SK-N-MC (cell line): ENCODE data around the gene PEX5L.

Experiments
- DNase-seq: peaks from one replicate; pipeline ENCODE4 v3.0.0-alpha.2; 2011; ENCODE audit warnings: low read depth, low spot score
- H3K27ac ChIP-seq: fragments of 200-600 bp; sonication (generic); 2 replicates; pipeline ENCODE4 v1.5.1; 2016; ENCODE audit warnings: mixed run types
- H3K36me3 ChIP-seq: fragments of 200-600 bp; sonication (generic); 2 replicates; pipeline ENCODE4 v1.6.1; 2017; ENCODE audit warnings: antibody characterized with exemption, low read length, mixed read lengths; ENCODE audit not compliant: insufficient read depth
- H3K4me3 ChIP-seq: fragments of 200-600 bp; sonication (generic); 2 replicates; pipeline ENCODE4 v1.5.1; 2016
- H3K9ac ChIP-seq: fragments of 200-600 bp; sonication (generic); 2 replicates; pipeline ENCODE4 v1.8.0; 2017; ENCODE audit warnings: mixed run types, mixed read lengths; ENCODE audit not compliant: insufficient read length
- H3K9me3 ChIP-seq: fragments of 200-600 bp; sonication (generic); 2 replicates; pipeline ENCODE4 v1.6.1; 2017; ENCODE audit warnings: low read depth, mild to moderate bottlenecking, antibody characterized with exemption, low read length, moderate library complexity, mixed read lengths
- EZH2 ChIP-seq: fragments of 200-600 bp; sonication (generic); IDR thresholded peaks from one replicate; pipeline ENCODE4 v1.6.1; 2017; ENCODE audit warnings: antibody characterized with exemption
- FOXP2 ChIP-seq: optimal IDR thresholded peaks from 2 replicates; pipeline ENCODE3; 2011; ENCODE audit warnings: mild to moderate bottlenecking, moderate library complexity; ENCODE audit not compliant: insufficient read depth; ENCODE audit errors: extremely low read length, control extremely low read depth
- POLR2AphosphoS5 ChIP-seq: IDR thresholded peaks from 2 replicates; pipeline ENCODE4 v1.6.1; 2012; ENCODE audit warnings: mild to moderate bottlenecking, low read depth, low read length, borderline replicate concordance

Gene PEX5L

DNA sequence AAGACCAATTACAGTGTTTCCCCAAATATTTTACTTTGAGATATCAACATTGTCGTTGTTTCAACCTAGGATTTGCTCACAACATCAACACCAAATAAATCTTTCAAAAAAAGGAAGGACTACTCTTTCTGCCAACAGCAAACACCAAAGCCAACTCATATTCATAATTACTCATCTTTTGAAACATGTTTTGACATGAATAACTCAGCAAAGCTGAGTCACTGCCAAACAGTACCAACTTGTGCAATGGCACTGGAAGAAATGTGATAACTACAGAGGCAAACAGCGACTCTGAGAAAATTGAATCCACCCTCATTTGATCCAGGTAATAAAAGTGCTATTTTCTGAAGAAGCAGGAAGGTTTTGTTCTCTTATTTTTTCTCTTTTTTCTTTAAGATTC, 67.2 kb downstream of the PEX5L start:
- no peaks in the 10 kb centered on the region for H3K36me3 ChIP-seq
- H3K4me3 ChIP-seq: no peak overlapping the region
- H3K9ac ChIP-seq: no peak overlapping the region
- no peaks in the 10 kb centered on the region for H3K9me3 ChIP-seq
- TF ChIP-seq POLR2AphosphoS5 (no peak), FOXP2 (no peak), EZH2 (no peak)
- H3K27ac ChIP-seq: no peak overlapping the region
- no peak for DNase-seq

DNA sequence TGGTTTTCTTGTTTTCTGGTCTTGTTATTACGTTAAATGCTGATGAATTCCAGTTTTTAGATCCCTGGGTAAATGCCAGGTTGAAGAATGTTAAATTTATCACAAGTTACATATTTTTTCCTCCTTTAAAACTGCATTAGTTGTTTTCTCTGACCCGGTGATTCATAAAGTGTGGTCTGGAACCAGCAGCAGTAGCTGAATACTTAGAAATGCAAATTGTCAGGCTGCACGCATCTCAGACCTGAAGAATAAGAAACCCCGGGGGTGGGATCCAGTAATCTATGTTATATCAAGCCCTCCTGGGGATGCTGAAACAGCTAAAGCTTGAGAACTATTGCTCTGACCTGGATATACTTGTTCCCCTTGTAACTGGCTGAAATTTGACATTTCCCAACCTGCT, 69.1 kb downstream of the PEX5L start:
- no peak overlapping the region for H3K9ac ChIP-seq
- H3K27ac ChIP-seq: no peak overlapping the region
- DNase-seq: no peak
- H3K36me3 ChIP-seq: no peaks in the 10 kb centered on the region
- H3K4me3 ChIP-seq: no peak overlapping the region
- TF ChIP-seq POLR2AphosphoS5: no peak
- no peaks in the 10 kb centered on the region for H3K9me3 ChIP-seq

DNA sequence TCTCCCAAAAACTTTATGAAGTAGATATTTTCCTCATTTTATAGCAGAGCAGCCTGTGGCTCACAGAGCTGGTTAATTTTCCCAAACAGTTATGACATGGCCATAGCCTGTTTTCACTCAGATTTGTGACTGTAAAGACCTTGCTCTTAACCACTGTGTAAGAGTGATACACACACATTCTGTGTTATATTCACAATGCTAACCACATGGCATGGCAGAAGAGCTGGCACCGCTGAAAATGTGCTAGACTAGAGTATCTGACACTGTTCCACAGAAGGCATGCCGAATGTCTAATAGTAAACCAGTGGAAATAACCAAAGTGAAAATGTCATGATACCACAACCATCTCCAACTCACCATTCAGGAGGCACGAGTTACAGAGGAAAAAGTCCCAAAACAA, 71.8 kb downstream of the PEX5L start:
- Histone ChIP-seq H3K4me3 (no peak overlapping the region), H3K9ac (no peak overlapping the region), H3K36me3 (no peaks in the 10 kb centered on the region), H3K27ac (no peak overlapping the region), H3K9me3 (no peaks in the 10 kb centered on the region)
- no peak for DNase-seq
- TF ChIP-seq FOXP2: no peak
- TF ChIP-seq POLR2AphosphoS5: no peak
- no peak for TF ChIP-seq EZH2

DNA sequence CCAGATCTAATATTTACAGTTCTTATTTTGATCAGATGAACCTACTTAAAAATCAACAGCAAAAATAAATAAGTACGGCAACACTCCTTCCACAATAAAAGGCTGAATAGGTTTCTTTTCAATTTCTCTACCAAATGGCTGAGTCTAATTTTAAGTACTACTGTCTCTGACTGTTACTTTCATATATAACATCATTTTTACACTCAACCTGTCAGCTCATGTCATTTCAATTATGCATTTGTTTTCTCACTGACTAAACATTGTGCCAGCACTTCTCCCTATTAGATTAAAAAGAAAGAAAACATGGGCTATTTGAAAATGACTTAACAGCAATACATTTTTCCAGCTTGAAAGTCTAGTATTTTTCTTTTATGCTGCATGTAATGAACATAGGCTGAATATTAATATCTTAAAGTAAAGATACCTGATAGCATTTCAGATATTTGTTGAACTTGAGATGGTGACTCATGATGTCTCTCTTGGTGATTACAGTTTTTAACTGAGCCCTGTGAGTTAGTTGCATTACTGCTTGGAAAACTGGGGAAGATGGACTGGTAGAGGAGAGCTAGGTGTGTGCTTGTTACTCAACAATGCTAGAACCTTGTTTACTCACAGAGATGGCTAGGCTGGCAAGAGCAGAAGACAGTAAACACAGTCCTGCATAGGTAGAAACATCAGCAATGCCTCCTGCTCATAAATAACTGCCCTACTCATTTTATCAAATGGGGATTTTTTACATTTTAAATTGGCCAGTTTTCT, 73.9 kb downstream of the PEX5L start:
- no peak overlapping the region for H3K9ac ChIP-seq
- no peak overlapping the region for H3K27ac ChIP-seq
- no peak overlapping the region for H3K4me3 ChIP-seq
- no peaks in the 10 kb centered on the region for H3K9me3 ChIP-seq
- DNase-seq: no peak
- no peaks in the 10 kb centered on the region for H3K36me3 ChIP-seq
- TF ChIP-seq POLR2AphosphoS5 (no peak), FOXP2 (no peak), EZH2 (no peak)

DNA sequence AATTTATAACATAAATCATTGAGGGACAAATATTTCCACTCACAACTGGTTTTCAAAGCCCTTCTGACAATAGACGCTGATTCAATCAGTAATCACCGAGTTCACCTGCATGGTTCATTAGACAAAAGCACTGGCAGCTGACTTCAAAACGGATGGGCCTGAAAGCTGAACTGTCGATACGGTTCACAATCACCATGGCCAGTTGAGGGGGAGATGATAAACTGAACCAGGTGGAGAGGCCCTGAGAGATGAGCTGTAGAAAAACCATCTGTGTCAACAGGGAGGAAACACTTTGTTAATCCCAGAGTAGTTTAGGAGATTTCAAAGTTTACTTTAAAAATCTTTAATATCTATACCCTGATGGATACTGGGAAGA, 75.0 kb downstream of the PEX5L start:
- Histone ChIP-seq H3K36me3 (no peaks in the 10 kb centered on the region), H3K9me3 (no peaks in the 10 kb centered on the region), H3K9ac (no peak overlapping the region), H3K27ac (no peak overlapping the region), H3K4me3 (no peak overlapping the region)
- no peak for DNase-seq
- TF ChIP-seq POLR2AphosphoS5: no peak
- no peak for TF ChIP-seq FOXP2
- no peak for TF ChIP-seq EZH2

DNA sequence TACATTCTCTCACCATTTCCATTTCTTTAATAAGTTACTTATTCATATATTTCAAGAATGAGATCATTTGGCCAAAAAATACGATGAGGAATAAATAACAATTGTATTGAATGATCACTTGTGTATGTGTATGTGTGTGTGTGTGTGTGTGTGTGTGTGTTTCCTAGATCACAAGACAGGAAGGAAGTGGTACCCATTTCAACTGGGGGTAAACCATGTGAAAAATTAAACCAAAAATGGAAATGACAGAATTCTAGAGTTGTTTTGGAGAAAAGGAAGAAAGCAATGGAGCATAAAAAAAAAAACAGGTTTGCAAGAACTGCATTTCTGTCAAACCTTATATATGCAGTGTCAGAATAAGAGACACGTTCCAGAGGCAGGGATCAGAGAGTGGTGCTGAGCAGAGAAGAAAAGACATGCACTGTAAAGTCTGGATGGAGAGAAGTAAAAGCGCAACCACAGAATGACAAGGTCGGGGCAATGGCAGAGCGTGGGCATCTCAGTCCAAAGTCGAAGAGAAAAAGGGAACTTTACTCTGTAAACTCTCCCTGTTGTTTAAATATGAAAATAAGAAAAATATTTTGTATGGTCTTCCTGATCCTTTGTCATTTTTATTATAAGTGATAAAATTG, 75.5 kb downstream of the PEX5L start:
- TF ChIP-seq POLR2AphosphoS5 (no peak), EZH2 (no peak), FOXP2 (no peak)
- H3K36me3 ChIP-seq: no peaks in the 10 kb centered on the region
- no peak overlapping the region for H3K27ac ChIP-seq
- DNase-seq: no peak
- no peak overlapping the region for H3K9ac ChIP-seq
- H3K9me3 ChIP-seq: no peaks in the 10 kb centered on the region
- H3K4me3 ChIP-seq: no peak overlapping the region

DNA sequence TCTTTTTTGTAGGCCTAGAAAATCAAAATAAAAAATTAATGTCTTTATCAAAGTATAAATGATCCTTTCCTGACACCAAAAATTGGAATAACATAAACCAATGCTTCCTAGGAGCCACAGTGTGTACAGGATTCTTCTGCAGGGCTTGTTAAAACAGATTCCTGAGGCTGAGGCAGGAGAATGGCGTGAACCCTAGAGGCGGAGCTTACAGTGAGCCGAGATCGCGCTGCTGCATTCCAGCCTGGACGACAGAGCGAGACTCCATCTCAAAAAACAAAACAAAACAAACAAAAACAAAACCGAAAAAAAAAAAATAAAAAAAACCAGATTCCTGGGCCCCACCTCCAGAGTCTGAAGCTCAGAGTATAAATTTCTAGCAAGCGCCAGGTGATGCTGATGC, 78.0 kb downstream of the PEX5L start:
- H3K4me3 ChIP-seq: no peak overlapping the region
- TF ChIP-seq EZH2: no peak
- no peak for TF ChIP-seq FOXP2
- TF ChIP-seq POLR2AphosphoS5: no peak
- no peak overlapping the region for H3K27ac ChIP-seq
- H3K9ac ChIP-seq: no peak overlapping the region
- no peaks in the 10 kb centered on the region for H3K9me3 ChIP-seq
- no peak for DNase-seq
- no peaks in the 10 kb centered on the region for H3K36me3 ChIP-seq

DNA sequence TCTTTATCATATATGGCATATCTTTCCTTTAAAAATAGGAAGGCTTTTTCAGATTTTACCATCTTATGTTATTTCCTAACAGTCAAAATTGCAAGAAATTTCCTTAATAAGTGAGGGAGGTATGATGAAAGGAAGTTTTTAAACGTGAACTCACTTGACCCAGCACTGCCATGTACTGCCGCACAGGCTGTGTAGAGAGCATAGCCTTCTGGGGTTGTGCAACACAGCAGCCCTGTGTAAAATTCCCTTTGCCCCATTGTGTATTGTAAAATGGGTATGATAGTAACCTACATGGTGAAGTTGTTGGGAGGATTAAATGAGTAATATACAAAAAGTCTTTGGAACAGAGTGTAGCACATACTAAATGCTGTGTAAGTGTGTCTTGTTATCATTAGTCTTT, 78.6 kb downstream of the PEX5L start:
- no peak for TF ChIP-seq FOXP2
- no peak for TF ChIP-seq EZH2
- TF ChIP-seq POLR2AphosphoS5: no peak
- no peak overlapping the region for H3K27ac ChIP-seq
- no peak for DNase-seq
- H3K9ac ChIP-seq: no peak overlapping the region
- no peaks in the 10 kb centered on the region for H3K9me3 ChIP-seq
- H3K4me3 ChIP-seq: no peak overlapping the region
- H3K36me3 ChIP-seq: no peaks in the 10 kb centered on the region
